NB4 (cell line): ENCODE data around the gene RCAN2.
"Not testable (repeated sequence)": the region's sequence is repeated elsewhere in the genome, so short reads cannot be mapped to it uniquely, and the experiment has no call there.

Experiments used
- DNase-seq: peaks from one replicate; pipeline ENCODE4 v3.0.0; 2010; ENCODE audit warnings: low read depth
- H3K4me3 ChIP-seq: one replicate; pipeline ENCODE4 v1.5.1; 2011; ENCODE audit warnings: mild to moderate bottlenecking, low read depth, low read length, moderate library complexity
- CTCF ChIP-seq: IDR thresholded peaks from one replicate; pipeline ENCODE4 v1.5.1; 2012; ENCODE audit warnings: low read depth, low read length
- MAX ChIP-seq: IDR thresholded peaks from 2 replicates; pipeline ENCODE4 v1.6.1; 2011; ENCODE audit warnings: low read depth, low read length
- MYC ChIP-seq: IDR thresholded peaks from 2 replicates; pipeline ENCODE4 v1.6.1; 2011; ENCODE audit warnings: low read depth, low read length
- POLR2A ChIP-seq: IDR thresholded peaks from 2 replicates; pipeline ENCODE4 v1.6.1; 2011; ENCODE audit warnings: mild to moderate bottlenecking; ENCODE audit not compliant: insufficient read length; ENCODE audit errors: extremely low read depth

RCAN2 gene

GRCh38 chr6:46340246-46340645, 151.0 kb downstream of the RCAN2 start:
- DNase-seq = no peak
- H3K4me3 ChIP-seq = no peak overlapping the region
- TF ChIP-seq CTCF (no peak), POLR2A (no peak), MAX (no peak), MYC (no peak)

- no peak for TF ChIP-seq MAX
- H3K4me3 ChIP-seq = no peak overlapping the region
- DNase-seq = no peak
Observed at GRCh38 chr6:46338131-46338530, 153.1 kb downstream of the RCAN2 start.

- TF ChIP-seq MAX = no peak
- no peak for TF ChIP-seq CTCF
- no peak for TF ChIP-seq MYC
- no peak for DNase-seq
- H3K4me3 ChIP-seq = no peak overlapping the region
Observed at GRCh38 chr6:46334442-46334841, 156.8 kb downstream of the RCAN2 start.

- DNase-seq = no peak
- TF ChIP-seq MYC = no peak
- no peak for TF ChIP-seq POLR2A
- no peak for TF ChIP-seq MAX
- no peak for TF ChIP-seq CTCF
Observed at GRCh38 chr6:46333481-46333880, 157.8 kb downstream of the RCAN2 start.

GRCh38 chr6:46332448-46332847, 158.8 kb downstream of the RCAN2 start:
- not testable (repeated sequence) for DNase-seq

More at GRCh38 chr6:46333481-46333880, 157.8 kb downstream of the RCAN2 start:
- H3K4me3 ChIP-seq = no peak overlapping the region

GRCh38 chr6:46331461-46331860, 159.8 kb downstream of the RCAN2 start:
- no peak overlapping the region for H3K4me3 ChIP-seq
- no peak for TF ChIP-seq POLR2A
- no peak for TF ChIP-seq MAX
- TF ChIP-seq CTCF = no peak
- no peak for TF ChIP-seq MYC
- no peak for DNase-seq

More at GRCh38 chr6:46332448-46332847, 158.8 kb downstream of the RCAN2 start:
- H3K4me3 ChIP-seq = not testable (repeated sequence)

GRCh38 chr6:46329568-46329967, 161.7 kb downstream of the RCAN2 start:
- TF ChIP-seq MAX (no peak), POLR2A (no peak), CTCF (no peak), MYC (no peak)
- H3K4me3 ChIP-seq = no peak overlapping the region
- DNase-seq = no peak
